ENCODE data around the gene CNTN5.

GRCh38 chr11:99316776-99317520 lies 296.2 kb downstream of the CNTN5 start:
- TF ChIP-seq, protein P1, sequence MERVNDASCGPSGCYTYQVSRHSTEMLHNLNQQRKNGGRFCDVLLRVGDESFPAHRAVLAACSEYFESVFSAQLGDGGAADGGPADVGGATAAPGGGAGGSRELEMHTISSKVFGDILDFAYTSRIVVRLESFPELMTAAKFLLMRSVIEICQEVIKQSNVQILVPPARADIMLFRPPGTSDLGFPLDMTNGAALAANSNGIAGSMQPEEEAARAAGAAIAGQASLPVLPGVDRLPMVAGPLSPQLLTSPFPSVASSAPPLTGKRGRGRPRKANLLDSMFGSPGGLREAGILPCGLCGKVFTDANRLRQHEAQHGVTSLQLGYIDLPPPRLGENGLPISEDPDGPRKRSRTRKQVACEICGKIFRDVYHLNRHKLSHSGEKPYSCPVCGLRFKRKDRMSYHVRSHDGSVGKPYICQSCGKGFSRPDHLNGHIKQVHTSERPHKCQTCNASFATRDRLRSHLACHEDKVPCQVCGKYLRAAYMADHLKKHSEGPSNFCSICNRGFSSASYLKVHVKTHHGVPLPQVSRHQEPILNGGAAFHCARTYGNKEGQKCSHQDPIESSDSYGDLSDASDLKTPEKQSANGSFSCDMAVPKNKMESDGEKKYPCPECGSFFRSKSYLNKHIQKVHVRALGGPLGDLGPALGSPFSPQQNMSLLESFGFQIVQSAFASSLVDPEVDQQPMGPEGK (CRISPR knock-in tag; IDR thresholded peaks at IDR 0.05; ENCODE audit: borderline replicate concordance): no peak
- no peak for TF ChIP-seq ESRRG (CRISPR knock-in tag; IDR thresholded peaks at IDR 0.05)
- TF ChIP-seq ZFP30 (CRISPR knock-in tag; IDR thresholded peaks at IDR 0.05): no peak
- TF ChIP-seq, protein P2, sequence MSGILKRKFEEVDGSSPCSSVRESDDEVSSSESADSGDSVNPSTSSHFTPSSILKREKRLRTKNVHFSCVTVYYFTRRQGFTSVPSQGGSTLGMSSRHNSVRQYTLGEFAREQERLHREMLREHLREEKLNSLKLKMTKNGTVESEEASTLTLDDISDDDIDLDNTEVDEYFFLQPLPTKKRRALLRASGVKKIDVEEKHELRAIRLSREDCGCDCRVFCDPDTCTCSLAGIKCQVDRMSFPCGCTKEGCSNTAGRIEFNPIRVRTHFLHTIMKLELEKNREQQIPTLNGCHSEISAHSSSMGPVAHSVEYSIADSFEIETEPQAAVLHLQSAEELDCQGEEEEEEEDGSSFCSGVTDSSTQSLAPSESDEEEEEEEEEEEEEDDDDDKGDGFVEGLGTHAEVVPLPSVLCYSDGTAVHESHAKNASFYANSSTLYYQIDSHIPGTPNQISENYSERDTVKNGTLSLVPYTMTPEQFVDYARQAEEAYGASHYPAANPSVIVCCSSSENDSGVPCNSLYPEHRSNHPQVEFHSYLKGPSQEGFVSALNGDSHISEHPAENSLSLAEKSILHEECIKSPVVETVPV (CRISPR knock-in tag; IDR thresholded peaks at IDR 0.05): no peak
- no peak for TF ChIP-seq PPARA (CRISPR knock-in tag; IDR thresholded peaks at IDR 0.05; ENCODE audit: borderline replicate concordance)
- TF ChIP-seq CSDC2 (CRISPR knock-in tag; IDR thresholded peaks at IDR 0.05): no peak
- TF ChIP-seq ZC3H10 (CRISPR knock-in tag; IDR thresholded peaks at IDR 0.05): no peak
- TF ChIP-seq ZFP3 (CRISPR knock-in tag; IDR thresholded peaks at IDR 0.05): no peak

Data from SK-N-SH treated with all-trans-retinoic acid at 6 μM for 48 hours (cell line).